Testis (tissue), 2 donors: ENCODE measurements around the gene ORC3.

Experiments
- POLR2A ChIP-seq: fragments of 450-650 bp; IDR thresholded peaks from one replicate; pipeline ENCODE4 v1.6.1; 2017; ENCODE audit warnings: antibody characterized with exemption, mild to moderate bottlenecking, moderate library complexity
- TF ChIP-seq, protein P1 (sequence below), 3 experiments: fragments of 450-650 bp in 2 of 3; fragments of 200-600 bp in 1 of 3; sonication (generic) in 1 of 3; IDR thresholded peaks; one replicate each; pipeline ENCODE4 v1.5.1; 2016 to 2019; ENCODE audit warnings: antibody characterized with exemption in 3 of 3, mild to moderate bottlenecking in 2 of 3, moderate library complexity in 1 of 3

DNA sequence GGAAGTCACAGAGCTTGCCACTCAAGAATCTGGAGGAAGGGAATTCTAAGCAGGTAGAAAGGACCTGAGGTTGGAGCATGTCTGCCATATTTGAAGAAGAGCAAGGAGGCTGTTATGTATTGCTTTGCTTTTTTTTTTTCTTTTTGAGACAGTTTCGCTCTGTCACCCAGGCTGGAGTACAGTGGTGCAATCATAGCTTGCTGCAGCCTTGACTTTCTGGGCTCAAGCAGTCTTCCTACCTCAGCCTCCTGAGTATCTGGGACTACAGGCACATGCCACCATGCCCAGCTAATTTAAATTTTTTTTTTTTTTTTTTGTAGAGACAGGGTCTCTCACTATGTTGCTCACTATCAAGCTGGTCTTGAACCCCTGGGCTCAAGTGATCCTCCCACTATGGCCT lies 40.8 kb downstream of the ORC3 start:
- no peak for TF ChIP-seq POLR2A
- TF ChIP-seq, protein P1, sequence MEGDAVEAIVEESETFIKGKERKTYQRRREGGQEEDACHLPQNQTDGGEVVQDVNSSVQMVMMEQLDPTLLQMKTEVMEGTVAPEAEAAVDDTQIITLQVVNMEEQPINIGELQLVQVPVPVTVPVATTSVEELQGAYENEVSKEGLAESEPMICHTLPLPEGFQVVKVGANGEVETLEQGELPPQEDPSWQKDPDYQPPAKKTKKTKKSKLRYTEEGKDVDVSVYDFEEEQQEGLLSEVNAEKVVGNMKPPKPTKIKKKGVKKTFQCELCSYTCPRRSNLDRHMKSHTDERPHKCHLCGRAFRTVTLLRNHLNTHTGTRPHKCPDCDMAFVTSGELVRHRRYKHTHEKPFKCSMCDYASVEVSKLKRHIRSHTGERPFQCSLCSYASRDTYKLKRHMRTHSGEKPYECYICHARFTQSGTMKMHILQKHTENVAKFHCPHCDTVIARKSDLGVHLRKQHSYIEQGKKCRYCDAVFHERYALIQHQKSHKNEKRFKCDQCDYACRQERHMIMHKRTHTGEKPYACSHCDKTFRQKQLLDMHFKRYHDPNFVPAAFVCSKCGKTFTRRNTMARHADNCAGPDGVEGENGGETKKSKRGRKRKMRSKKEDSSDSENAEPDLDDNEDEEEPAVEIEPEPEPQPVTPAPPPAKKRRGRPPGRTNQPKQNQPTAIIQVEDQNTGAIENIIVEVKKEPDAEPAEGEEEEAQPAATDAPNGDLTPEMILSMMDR (IDR thresholded peaks at IDR 0.05) = no peak
